Measurements from ENCODE around the gene FBXW8.

Gene FBXW8

DNA sequence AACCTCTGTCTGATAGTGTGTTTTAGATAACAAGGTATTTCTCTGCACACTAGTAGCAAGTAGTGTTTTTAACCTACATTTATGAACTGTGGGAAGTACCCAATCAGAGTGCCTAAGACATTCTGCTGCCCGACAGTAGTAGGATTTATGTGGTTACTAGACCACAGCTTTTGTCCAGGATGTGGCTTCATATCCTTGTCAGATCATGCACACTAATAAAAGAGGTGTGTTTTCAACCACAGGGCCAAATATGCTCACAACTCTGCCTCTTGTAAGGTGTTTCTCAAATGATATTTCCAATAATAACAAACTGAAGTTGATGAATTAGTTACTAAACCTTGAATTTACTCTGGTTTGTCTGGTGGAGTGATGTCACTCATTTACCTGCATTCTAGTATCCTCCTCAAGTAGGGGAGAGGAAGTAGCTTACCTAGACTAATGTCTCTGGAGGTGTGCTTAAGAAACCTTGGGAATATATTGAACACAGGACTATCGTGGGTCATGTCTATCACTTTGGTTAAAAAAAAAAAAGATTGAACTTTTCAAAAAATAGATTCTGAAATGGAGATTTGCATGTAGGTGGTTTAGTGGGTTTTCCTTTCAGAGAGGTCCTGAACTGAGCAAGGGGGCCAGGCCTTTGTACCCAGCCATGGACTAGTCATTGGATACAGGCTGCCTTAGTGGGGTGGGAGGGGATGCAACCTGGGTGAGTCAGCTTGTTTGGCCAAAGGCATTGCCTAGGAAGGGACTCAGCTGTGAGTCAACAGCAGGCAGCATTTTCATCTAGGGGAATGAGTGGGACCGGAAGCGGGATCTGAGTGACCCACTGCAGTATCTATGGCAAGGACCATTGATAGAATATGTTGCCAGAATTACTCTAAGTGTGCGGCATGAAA is 14.1 kb downstream of the FBXW8 start:
- DNase-seq (ENCODE audit: low read depth in 2 of 3, low spot score in 1 of 3), result peak; percentile 23 to 56 (median 28)

DNA sequence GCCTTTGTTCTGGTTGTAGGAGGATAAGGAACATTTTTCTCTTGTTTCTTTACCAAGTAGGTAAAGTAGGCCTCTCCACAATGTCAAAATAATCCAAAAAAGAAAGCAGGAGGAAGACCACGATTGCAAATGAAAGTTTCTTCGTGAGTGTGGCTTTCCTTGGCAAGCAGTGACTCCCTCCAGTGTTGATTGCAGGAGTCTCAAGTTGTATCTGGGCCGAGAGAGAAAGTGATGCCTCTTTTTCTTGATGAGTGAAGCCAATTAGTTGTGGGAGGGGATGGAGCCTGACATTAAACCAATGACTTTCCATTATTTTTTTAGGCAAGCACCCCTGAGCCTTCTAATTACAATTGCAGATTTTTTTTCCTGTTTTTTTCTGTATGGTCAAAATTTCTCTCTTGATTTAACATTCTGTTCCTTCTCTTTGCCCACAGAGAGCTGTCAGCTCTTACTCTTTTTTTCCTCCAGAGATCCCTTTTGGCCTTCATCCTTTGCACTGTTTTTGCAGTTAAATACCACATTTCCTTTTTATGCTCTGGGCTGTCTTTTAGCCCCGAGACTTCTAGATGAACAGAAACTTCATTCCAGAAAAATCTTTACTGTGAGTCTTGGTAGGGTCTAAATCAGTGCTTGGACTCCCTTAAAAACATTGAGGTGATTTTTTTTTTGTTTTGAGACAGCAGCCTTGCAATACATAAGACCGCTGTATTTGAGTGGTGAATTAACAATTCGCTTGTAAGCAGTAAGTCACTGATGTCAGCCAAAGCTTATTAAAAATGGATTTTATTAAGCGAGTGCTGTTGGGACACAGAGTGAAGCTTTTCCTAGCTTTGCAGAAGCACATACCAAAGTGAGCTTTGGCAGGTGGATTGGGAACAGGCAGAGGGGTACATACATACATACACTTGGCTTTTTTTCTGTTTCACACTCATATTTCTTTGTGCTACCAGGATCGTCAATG is 15.8 kb downstream of the FBXW8 start:
- no peak for DNase-seq (ENCODE audit: low read depth in 2 of 3, low spot score in 1 of 3)

DNA sequence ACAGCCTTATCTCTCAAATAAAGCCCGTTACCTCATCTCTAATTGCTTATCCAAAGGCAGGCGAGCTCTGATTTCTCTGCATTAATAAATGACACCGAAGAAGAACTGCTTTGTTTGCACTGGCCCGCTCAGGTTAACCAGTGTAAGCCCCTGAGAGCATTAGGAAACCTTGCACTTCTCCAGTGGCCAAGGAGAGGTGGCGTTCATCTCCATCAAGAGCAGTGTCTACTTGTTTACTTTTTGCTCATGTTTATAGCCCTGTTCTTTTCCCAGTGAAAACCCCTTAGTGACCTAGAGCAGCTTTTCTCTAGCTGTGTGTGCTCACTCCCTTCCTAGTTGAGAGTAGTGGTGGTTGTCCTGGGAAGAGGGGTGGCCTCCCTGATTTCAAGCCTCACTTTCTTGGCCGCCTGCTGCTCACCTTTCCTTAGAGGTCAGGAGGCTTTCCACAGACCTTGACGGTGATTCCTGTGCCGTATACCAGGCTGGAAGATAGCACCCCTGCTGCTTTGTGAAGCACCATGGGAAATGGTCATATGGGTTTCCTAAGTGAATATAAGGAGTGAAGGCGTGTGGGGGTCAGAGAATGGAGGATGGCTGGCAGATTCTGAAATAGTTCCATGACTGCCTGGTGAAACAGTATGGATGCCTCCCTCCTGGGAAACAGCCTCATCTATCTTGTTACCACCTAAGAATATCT is 16.6 kb downstream of the FBXW8 start:
- DNase-seq (ENCODE audit: low read depth in 2 of 3, low spot score in 1 of 3), result no peak

DNA sequence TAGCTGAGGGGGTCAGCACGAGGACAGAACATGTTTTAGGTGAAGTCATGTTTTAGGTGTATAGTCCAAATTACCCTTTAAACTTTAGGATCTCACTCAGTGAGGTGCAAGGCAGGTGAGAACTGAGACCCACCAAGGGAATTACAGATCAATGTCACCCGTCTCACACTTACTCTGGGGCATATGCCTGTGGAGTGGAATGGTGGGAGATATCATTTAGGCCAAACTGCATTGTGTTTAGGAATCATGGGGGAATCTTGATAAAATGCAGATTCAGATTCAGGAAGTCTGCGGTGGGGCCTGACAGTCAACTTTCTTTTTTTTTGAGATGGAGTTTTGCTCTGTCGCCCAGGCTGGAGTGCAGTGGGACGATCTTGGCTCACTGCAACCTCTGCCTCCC is 17.8 kb downstream of the FBXW8 start:
- DNase-seq (ENCODE audit: low read depth in 2 of 3, low spot score in 1 of 3), result no peak

DNA sequence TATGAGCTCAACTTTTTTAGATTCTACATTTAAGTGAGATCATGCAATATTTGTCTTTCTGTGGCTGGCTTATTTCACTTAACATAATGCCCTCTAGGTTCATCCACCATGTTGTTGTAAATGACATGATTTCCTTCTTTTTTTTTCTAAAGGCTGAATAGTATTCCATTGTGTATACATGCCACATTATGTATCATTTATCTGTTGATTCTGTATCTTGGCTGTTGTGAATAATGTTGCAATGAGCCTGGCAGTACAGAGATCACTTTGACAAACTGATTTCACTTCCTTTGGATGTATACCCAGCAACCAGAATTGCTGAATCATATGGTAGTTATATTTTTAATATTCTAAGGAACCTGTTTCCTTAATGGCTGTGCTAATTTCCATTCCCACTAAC is 19.1 kb downstream of the FBXW8 start:
- DNase-seq (ENCODE audit: low read depth in 2 of 3, low spot score in 1 of 3), result no peak

DNA sequence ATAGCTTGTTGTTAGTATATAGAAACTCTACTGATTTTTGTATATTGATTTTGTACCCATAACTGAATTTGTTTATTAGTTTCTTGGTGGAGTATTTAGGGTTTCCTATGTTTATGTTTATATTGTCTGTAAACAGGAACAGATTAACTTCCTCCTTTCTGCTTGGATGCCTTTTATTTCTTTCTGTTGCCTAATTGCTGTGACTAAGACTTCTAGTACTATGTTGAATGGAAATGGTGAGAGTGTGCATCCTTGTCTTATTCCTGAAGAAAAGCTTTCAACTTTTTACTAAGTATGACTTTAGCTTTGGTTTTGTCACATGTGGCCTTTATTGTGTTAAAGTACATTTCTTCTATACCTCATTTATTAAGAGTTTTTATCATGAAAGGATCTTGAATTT is 20.9 kb downstream of the FBXW8 start:
- DNase-seq (ENCODE audit: low read depth in 2 of 3, low spot score in 1 of 3), result no peak

DNA sequence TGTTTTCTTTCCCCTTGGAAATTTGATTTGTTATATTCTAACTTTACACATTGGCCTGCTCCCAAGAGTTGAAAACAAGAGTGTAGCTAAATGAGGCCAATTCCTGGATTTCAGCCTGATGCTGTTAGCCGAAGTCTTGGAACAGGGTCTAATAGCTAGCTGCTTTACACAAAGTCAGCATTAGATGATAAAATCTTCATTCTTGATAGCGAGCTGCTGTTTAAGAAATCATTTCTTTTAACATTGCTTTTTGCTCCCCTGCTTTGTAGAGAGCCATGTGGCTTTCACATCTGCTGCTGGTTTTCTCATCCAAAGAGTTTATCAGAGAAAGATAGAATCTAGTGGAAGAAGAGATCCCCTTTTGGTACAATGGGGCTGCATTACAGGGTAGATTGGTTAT is 22.3 kb downstream of the FBXW8 start:
- no peak for DNase-seq (ENCODE audit: low read depth in 2 of 3, low spot score in 1 of 3)

DNA sequence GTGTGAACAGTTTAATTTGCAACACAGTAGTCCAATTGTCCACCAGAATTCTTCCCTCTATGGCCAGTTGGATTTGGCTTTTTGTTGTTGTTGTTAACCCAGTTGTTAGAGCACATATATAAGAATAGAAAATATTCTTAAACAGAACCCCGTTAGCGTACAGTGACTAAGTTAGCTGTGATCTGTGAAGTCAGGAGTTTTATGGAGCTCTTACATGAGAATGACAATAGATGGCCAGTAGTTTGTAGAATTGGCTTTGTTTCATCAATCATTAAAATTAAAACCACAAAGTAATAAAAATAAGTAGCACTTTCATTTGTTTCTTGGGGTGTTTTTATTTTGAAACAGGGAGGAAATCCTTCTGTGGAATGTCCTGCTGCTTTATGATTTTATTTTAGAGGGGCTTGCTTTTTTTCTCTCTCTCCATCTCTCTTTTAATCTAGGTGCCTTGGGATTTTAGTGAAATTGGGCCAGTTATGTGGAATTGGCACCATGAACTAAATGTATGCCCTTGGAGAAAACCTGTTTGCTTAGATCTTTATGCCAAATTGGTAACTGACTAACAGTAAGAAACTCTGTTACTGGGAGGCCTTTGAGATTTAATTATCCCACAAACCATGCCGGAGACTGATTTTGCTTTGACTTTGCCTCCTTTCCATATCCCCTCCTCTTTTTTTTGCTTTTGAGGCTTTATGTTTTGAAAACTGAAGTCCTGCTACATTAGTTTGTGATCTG is 22.9 kb downstream of the FBXW8 start:
- DNase-seq (ENCODE audit: low read depth in 2 of 3, low spot score in 1 of 3), result no peak

DNA sequence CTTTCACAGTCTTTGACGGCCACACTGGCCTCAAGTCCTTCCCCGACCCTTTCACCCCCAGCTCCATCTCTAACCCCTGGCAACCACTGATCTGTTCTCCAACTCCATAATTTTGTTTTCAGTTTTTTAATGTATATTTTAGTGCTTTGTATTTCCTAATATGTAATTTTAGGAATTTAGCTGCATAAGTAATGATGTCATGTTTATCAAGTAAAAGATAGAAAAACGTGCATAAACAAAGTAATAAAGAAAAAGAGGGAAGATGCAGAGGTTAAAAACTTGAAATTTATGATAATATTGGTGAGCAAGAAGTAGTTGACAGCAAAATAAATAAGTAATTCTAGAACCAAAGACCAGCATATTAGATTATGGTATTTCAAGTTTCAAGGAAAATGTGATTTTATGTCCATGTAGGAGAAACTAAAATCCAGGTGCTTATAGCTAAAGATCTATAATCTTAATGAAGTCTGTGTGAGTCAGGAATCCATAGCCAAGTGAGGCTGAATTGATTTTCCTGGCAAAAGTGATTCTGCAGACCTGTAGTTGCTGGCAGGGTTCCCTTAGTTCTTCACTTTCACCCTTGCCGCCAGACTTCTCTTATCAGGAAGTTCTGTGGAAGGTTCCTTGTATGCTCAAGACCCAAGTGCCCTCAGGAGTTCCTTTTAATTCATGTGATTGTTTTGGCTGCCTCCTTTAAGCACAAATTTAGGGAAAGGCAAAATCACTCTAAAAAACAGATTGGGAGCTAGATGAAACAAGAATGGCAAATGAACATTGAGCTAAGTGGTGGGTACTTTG is 24.4 kb downstream of the FBXW8 start:
- no peak for DNase-seq (ENCODE audit: low read depth in 2 of 3, low spot score in 1 of 3)

DNA sequence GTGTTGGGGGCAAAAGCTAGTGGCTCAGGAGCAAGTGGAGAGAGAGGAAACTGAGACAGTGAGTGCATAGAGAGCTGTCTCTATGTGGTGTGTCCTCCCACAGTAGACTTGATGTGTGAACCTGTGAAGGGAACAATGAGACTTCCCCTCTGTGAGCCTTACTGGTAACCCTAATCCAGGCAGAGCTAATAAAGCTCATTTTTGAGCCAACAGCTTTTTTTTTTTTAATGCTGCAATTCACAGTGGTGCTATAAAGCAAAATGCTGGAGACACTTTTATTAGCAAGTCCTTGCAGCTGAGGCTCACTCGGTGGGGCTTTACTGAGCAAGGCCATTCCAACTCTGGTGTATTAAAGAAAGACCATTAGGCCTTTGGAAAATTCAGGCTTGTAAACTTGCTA is 26.9 kb downstream of the FBXW8 start:
- DNase-seq (ENCODE audit: low read depth in 2 of 3, low spot score in 1 of 3), result no peak

DNA sequence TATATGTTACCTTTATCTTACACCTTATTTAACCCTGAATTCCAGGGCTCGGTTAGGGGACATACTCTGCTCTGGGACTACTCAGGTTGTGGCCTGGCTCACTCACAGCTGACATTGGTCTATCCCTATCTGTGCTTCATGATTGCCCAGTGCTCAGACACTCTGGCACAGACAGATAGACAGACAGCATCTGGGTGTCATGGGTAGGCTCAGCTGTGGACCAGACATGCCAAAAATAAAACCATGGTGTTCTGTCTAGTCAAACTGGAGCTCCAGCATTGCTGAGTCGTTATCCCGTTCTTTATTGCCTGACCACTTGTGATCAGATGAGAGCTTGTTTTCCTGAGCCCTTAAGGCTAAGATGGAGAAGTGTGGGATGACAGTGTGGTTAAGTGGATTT is 29.0 kb downstream of the FBXW8 start:
- DNase-seq (ENCODE audit: low read depth in 2 of 3, low spot score in 1 of 3), result no peak

DNA sequence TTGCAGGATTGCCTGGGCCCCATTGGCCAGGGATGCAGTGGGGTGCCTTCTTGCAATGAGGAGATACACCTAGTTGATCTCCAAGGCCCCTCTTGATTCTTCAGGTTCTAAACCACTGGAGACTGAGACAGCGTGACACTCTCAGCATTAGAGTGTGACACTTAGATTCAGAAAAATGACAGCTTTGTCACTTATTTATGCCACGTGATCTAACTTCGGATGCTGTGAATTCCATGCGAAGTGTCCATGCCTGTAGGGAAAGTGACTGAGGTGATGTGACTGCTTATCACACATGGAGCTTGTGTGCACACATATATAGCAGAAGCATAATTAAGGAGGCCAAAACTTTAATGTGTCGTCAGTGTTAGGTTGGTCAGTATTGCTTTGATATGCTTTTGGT is 30.4 kb downstream of the FBXW8 start:
- DNase-seq (ENCODE audit: low read depth in 2 of 3, low spot score in 1 of 3), result no peak

DNA sequence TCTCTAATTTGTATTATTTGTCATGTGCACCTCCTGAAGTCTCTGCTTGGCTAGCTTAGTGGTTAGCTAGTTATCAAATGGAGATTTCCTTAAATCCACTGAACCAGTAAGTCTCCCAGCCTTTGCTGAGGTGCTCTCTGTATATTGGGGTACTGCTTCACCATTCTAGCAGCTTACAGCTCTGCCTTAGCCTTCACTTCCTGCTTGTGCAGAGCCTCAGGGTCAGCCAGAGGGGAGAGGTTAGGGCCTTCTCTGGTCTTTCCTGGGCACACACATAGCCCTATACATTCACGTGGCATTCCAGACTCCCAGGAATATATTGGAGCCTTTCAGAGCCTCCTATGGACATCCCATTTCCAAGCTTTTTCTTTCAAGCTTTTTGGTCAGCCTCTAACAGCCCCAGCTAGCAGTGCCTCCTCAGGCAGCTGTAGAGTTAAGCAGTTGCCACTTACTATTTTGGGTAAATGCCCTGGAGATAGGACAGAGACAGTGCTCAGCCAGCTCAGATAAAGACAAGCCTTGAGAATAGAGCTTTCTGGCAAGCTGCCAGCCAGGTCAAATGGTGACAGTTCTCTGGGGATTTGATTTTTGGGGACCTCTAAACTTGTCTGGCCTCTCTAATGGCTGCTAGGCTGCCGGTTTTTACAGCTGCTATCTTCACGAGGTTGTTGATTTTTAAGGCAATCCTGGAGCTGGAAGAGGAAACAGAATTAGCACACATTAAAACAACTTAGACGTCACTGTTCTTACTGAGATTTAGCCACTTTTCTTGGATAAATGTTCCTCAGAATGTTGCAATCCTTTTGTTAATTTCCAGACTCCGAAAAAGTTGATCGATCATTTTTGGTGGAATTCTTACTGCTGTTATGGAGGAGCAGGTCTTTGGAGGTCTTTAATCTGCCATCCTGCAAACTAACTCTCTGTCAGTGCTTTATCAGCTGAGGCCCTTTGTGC is 32.9 kb downstream of the FBXW8 start:
- no peak for DNase-seq (ENCODE audit: low read depth in 2 of 3, low spot score in 1 of 3)

DNA sequence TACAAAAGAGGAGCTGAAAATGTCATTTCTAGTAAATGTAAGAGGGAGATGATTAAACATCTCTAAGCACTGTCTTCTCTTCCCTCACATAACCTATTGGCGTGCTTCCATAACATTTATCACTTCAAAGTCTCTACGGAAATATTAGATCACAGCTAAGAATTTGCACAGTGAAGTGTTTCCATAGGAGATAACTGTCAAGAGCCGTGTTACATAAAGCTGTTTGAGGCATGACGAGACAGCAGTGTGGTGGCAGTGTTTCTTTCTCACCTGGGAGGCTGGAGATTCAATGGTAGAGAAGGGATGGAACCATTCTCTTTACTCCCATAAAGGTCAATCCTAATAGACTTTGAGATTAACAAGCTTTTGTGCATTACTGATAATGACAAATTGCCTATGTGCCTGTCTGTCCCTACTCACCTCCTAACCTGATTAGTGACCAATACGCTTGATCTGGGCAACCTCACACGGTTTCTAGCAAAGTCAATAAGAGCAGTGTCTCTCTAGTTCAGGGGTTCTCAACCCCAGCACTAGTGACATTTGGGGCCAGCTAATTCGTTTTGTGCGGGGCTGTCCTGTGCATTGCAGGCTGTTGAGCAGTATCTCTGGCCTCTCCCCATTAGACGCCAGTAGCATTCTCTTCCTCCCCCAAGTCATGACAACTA is 35.3 kb downstream of the FBXW8 start:
- no peak for DNase-seq (ENCODE audit: low read depth in 2 of 3, low spot score in 1 of 3)

DNA sequence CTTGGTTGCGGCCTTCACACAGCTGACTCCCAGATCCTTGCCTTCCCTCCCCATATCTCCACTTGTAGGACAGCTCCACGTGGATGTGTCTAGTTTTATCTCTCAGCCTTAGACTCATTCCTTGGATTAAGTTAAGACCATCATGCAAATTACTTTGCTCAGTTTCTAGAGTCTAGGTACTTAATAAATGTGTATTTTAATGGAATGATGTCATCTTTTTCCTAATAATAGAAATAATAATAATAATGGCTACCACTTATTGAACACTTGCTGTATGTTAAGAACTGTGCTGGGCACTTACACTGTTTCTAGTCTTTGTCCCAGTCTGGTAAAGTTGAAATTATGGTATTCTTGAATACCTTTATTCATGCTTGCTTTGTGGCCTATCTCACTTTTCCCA is 37.5 kb downstream of the FBXW8 start:
- DNase-seq (ENCODE audit: low read depth in 2 of 3, low spot score in 1 of 3), result no peak

DNA sequence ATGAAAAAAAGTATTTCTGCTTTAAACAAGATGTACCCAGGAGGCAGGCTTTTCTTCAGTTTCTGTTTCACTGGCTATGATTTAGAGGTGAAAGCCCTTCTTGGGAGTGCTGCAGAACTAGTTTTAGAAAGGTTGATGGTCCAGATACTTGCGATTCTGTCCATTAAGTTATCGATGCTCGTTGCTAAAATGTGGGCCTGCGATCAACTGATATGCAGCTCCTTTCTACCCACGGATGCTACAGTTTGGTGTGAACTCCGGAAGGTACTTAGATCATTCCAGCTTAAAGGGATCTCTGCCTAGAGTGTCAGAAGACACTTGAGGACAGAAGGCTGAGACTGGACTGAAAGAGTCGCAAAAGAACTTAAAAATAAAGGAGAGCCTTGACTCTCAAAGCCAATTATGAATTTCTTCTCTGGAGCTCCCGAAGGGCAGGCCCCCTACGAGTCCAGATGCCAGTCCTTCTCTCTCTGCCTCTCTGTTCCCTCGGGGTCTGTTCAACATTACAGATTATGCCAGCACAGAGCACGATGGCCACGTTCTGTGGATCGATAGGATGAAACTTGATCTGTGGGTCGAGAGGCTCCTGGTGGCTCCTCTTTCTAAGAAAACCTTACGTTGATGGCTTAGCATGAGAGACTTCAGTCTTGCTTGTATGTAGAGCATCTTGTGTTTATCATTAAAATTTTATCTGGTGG is 40.0 kb downstream of the FBXW8 start:
- no peak for DNase-seq (ENCODE audit: low read depth in 2 of 3, low spot score in 1 of 3)

DNA sequence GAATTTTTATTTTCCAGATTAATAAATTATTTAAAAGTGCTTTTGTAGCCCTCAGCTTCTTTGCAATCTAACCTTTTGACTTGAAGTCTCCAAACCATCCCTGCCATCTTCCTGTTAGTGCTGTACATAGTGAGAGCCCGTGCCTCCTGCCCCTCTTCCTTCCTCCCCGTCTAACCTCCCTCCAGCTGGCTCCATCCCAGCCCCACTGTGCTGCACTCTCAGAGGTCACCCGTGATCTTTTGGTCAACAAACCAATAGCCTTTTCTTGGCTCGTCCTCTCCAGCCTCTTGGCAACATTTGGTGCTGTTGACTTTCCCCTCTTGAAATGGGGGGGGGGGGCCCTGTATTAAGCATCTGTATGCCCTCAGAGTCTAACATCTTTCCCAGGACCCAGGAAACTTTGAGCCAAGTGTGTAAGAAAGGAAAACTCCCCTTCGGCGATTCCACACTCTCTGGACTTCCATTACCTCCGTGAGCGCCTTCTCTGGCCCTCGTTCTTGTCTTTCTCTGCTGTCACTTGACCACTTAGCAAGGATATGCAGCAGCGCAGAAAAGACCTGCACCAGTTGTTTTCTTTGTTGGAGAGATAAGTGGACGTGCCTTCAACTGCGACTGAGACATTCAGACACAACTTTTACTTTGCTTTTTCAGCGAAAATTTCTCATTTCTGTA is 44.1 kb downstream of the FBXW8 start:
- no peak for DNase-seq (ENCODE audit: low read depth in 2 of 3, low spot score in 1 of 3)
